HUDEP-2 (cell line): Measurements from ENCODE around the gene PRKCB.
"Not testable (repeated sequence)": the region's sequence is repeated elsewhere in the genome, so short reads cannot be mapped to it uniquely, and the experiment has no call there.

Experiments used
- DNase-seq, 76 experiments: peaks; one replicate each; lab custom pipeline; 2025; ENCODE audit not compliant: unreplicated experiment in 76 of 76; lab: John Stamatoyannopoulos, UW

PRKCB gene

GRCh38 chr16:23931199-23931598 is 95.4 kb downstream of the PRKCB start:
- no peak for DNase-seq

GRCh38 chr16:23933650-23934049 is 97.9 kb downstream of the PRKCB start:
- not testable (repeated sequence) for DNase-seq

GRCh38 chr16:23934610-23935236 is 98.9 kb downstream of the PRKCB start:
- no peak for DNase-seq

- DNase-seq, result no peak
Measured at GRCh38 chr16:23940111-23940510, 104.3 kb downstream of the PRKCB start.

- DNase-seq, result peak in 2 of 76 experiments; percentile 6 to 7
Measured at GRCh38 chr16:23941025-23941424, 105.2 kb downstream of the PRKCB start.

GRCh38 chr16:23941963-23942564 is 106.3 kb downstream of the PRKCB start:
- no peak for DNase-seq

- no peak for DNase-seq
Measured at GRCh38 chr16:23943604-23944003, 107.8 kb downstream of the PRKCB start.

GRCh38 chr16:23944381-23944780 is 108.6 kb downstream of the PRKCB start:
- no peak for DNase-seq

- no peak for DNase-seq
Measured at GRCh38 chr16:23945243-23945642, 109.5 kb downstream of the PRKCB start.

GRCh38 chr16:23947838-23948237 is 112.1 kb downstream of the PRKCB start:
- no peak for DNase-seq

- peak in 17 of 76 experiments; percentile 2 to 51 (median 20) for DNase-seq
Measured at GRCh38 chr16:23948949-23949411, 113.2 kb downstream of the PRKCB start.

- peak in 53 of 76 experiments; percentile 10 to 69 (median 38) for DNase-seq
Measured at GRCh38 chr16:23949630-23950290, 114.0 kb downstream of the PRKCB start.

GRCh38 chr16:23950291-23950894 is 114.6 kb downstream of the PRKCB start:
- peak in 1 of 76 experiments; percentile 31 for DNase-seq

GRCh38 chr16:23950898-23951297 is 115.1 kb downstream of the PRKCB start:
- DNase-seq, result peak in 6 of 76 experiments; percentile 5 to 15 (median 12)

- peak in 75 of 76 experiments; percentile 8 to 88 (median 70) for DNase-seq
Measured at GRCh38 chr16:23952128-23952970, 116.6 kb downstream of the PRKCB start.

- no peak for DNase-seq
Measured at GRCh38 chr16:23952971-23953300, 117.2 kb downstream of the PRKCB start.

- no peak for DNase-seq
Measured at GRCh38 chr16:23953476-23953875, 117.7 kb downstream of the PRKCB start.

GRCh38 chr16:23955088-23955487 is 119.3 kb downstream of the PRKCB start:
- DNase-seq, result no peak

GRCh38 chr16:23957287-23957686 is 121.5 kb downstream of the PRKCB start:
- DNase-seq, result no peak

- no peak for DNase-seq
Measured at GRCh38 chr16:23959072-23959751, 123.4 kb downstream of the PRKCB start.
